Endothelial cell (in vitro differentiated cells): ENCODE results near the gene PAOX. TPM values are rescaled to one million over a fixed set of nuclear protein-coding genes. Genes with fewer than 3 reads are reported as not detected.

ENCODE experiments used
- DNase-seq: peaks from one replicate; pipeline ENCODE4 v3.0.0; 2021; ENCODE audit warnings: low spot score
- H3K27ac Mint-ChIP-seq: one replicate; pipeline ENCODE4 v1.8.0; 2021; ENCODE audit warnings: mixed read lengths, inconsistent platforms; ENCODE audit not compliant: unreplicated experiment
- H3K27me3 Mint-ChIP-seq: one replicate; pipeline ENCODE4 v1.8.0; 2021; ENCODE audit warnings: mild to moderate bottlenecking, moderate library complexity, mixed read lengths, inconsistent platforms; ENCODE audit not compliant: unreplicated experiment
- H3K36me3 Mint-ChIP-seq: one replicate; pipeline ENCODE4 v1.8.0; 2021; ENCODE audit warnings: mild to moderate bottlenecking, low read depth, mixed read lengths, inconsistent platforms; ENCODE audit not compliant: unreplicated experiment
- H3K4me1 Mint-ChIP-seq: one replicate; pipeline ENCODE4 v1.8.0; 2021; ENCODE audit warnings: mild to moderate bottlenecking, mixed read lengths, inconsistent platforms; ENCODE audit not compliant: unreplicated experiment
- H3K4me3 Mint-ChIP-seq: one replicate; pipeline ENCODE4 v1.8.0; 2021; ENCODE audit warnings: mild to moderate bottlenecking, mixed read lengths, inconsistent platforms; ENCODE audit not compliant: unreplicated experiment
- H3K9me3 Mint-ChIP-seq: one replicate; pipeline ENCODE4 v1.8.0; 2021; ENCODE audit warnings: mixed read lengths, inconsistent platforms; ENCODE audit not compliant: unreplicated experiment
- CTCF ChIP-seq: fragments of 200-600 bp; sonication (generic); IDR thresholded peaks from one replicate; pipeline ENCODE4 v1.5.0; 2021; ENCODE audit warnings: antibody characterized with exemption; ENCODE audit not compliant: unreplicated experiment
- total RNA-seq: library from RNA; stranded (reverse); fragmentation: NEBNext Ultra II Directional; extraction: Animal tissue kit (Norgen Biotek cat#: 25700); gene quantifications from one replicate; pipeline ENCODE4 v1.2.1, GENCODE V29; 2021; ENCODE audit not compliant: unreplicated experiment

PAOX gene
- total RNA-seq, 1 donor from 2014 or later, result 6.6 TPM

- no peak overlapping the region for H3K4me3 Mint-ChIP-seq
- H3K36me3 Mint-ChIP-seq, result no peaks in the 10 kb centered on the region
- peaks cover 7% of the 10 kb centered on the region for H3K27me3 Mint-ChIP-seq
- no peak for TF ChIP-seq CTCF
- H3K9me3 Mint-ChIP-seq, result no peaks in the 10 kb centered on the region
- DNase-seq, result no peak
- peak overlapping the region; percentile 52 for H3K27ac Mint-ChIP-seq
- H3K4me1 Mint-ChIP-seq, result no peaks in the 10 kb centered on the region
Measured at GRCh38 chr10:133353988-133354605, 25.0 kb upstream of the PAOX start.

- H3K4me1 Mint-ChIP-seq, result no peaks in the 10 kb centered on the region
- no peak overlapping the region for H3K27ac Mint-ChIP-seq
- no peaks in the 10 kb centered on the region for H3K36me3 Mint-ChIP-seq
- DNase-seq, result no peak
- peaks cover 7% of the 10 kb centered on the region for H3K27me3 Mint-ChIP-seq
- no peak for TF ChIP-seq CTCF
- no peaks in the 10 kb centered on the region for H3K9me3 Mint-ChIP-seq
- no peak overlapping the region for H3K4me3 Mint-ChIP-seq
Measured at GRCh38 chr10:133354672-133355240, 24.3 kb upstream of the PAOX start.

GRCh38 chr10:133355266-133355665 lies 23.8 kb upstream of the PAOX start:
- Mint-ChIP-seq H3K27ac (no peak overlapping the region), H3K4me1 (no peaks in the 10 kb centered on the region), H3K36me3 (no peaks in the 10 kb centered on the region), H3K9me3 (no peaks in the 10 kb centered on the region), H3K27me3 (peaks cover 12% of the 10 kb centered on the region), H3K4me3 (no peak overlapping the region)
- DNase-seq, result no peak
- TF ChIP-seq CTCF, result no peak

- Mint-ChIP-seq H3K27me3 (peaks cover 12% of the 10 kb centered on the region), H3K9me3 (no peaks in the 10 kb centered on the region), H3K4me1 (no peaks in the 10 kb centered on the region), H3K36me3 (no peaks in the 10 kb centered on the region), H3K27ac (no peak overlapping the region), H3K4me3 (no peak overlapping the region)
- DNase-seq, result no peak
- TF ChIP-seq CTCF, result no peak
Measured at GRCh38 chr10:133355991-133356390, 23.1 kb upstream of the PAOX start.

- Mint-ChIP-seq H3K27ac (no peak overlapping the region), H3K36me3 (peaks cover 4% of the 10 kb centered on the region), H3K9me3 (no peaks in the 10 kb centered on the region), H3K27me3 (peaks cover 12% of the 10 kb centered on the region), H3K4me1 (no peaks in the 10 kb centered on the region), H3K4me3 (no peak overlapping the region)
- no peak for TF ChIP-seq CTCF
- no peak for DNase-seq
Measured at GRCh38 chr10:133356549-133357284, 22.3 kb upstream of the PAOX start.
